Astrocyte (in vitro differentiated cells and primary cell): ENCODE measurements around the gene FRMD3. TPM values are rescaled to one million over a fixed set of nuclear protein-coding genes. Genes with fewer than 3 reads are reported as not detected.

Experiments
- DNase-seq: peaks from one replicate; pipeline ENCODE4 v3.0.0-alpha.2; 2010; ENCODE audit warnings: low read depth
- FAIRE-seq: peaks from 2 replicates; lab custom pipeline; 2011; peaks lifted over from hg19 to GRCh38; lab: Jason Lieb, UNC
- H2AFZ ChIP-seq: 2 replicates; pipeline ENCODE4 v1.6.0; 2012; ENCODE audit warnings: low read depth, low read length, inconsistent platforms
- H3K27ac ChIP-seq: 2 replicates; pipeline ENCODE4 v1.5.1; 2011; ENCODE audit warnings: low read depth, low read length, inconsistent platforms
- H3K27me3 ChIP-seq: 2 replicates; pipeline ENCODE4 v1.6.0; 2011; ENCODE audit warnings: low read length, inconsistent platforms; ENCODE audit not compliant: insufficient read depth
- H3K36me3 ChIP-seq: 2 replicates; pipeline ENCODE4 v1.5.1; 2011; ENCODE audit warnings: low read length, inconsistent platforms; ENCODE audit not compliant: insufficient read depth
- H3K4me1 ChIP-seq: 2 replicates; pipeline ENCODE4 v1.5.1; 2011; ENCODE audit warnings: low read length, inconsistent platforms; ENCODE audit not compliant: insufficient read depth
- H3K4me2 ChIP-seq: 2 replicates; pipeline ENCODE4 v1.6.0; 2012; ENCODE audit warnings: low read length, inconsistent platforms
- H3K4me3 ChIP-seq: 2 replicates; pipeline ENCODE4 v1.5.1; 2011; ENCODE audit warnings: low read depth, mild to moderate bottlenecking, low read length, inconsistent platforms; ENCODE audit not compliant: insufficient read depth
- H3K79me2 ChIP-seq: 2 replicates; pipeline ENCODE4 v1.6.0; 2012; ENCODE audit warnings: mild to moderate bottlenecking, low read length, inconsistent platforms; ENCODE audit not compliant: insufficient read depth
- H3K9ac ChIP-seq: 2 replicates; pipeline ENCODE4 v1.6.0; 2012; ENCODE audit warnings: mild to moderate bottlenecking, low read length, inconsistent platforms
- H3K9me3 ChIP-seq: 2 replicates; pipeline ENCODE4 v1.5.1; 2012; ENCODE audit warnings: low read depth, mild to moderate bottlenecking, low read length, inconsistent platforms; ENCODE audit not compliant: insufficient read depth
- H4K20me1 ChIP-seq: 2 replicates; pipeline ENCODE4 v1.6.0; 2012; ENCODE audit warnings: low read length, inconsistent platforms; ENCODE audit not compliant: insufficient read depth
- H3K27ac Mint-ChIP-seq: one replicate; pipeline ENCODE4 v1.8.0; 2021; ENCODE audit warnings: mild to moderate bottlenecking, mixed read lengths; ENCODE audit not compliant: unreplicated experiment
- H3K27me3 Mint-ChIP-seq: one replicate; pipeline ENCODE4 v1.8.0; 2021; ENCODE audit warnings: low read depth, mixed read lengths; ENCODE audit not compliant: unreplicated experiment
- H3K36me3 Mint-ChIP-seq: one replicate; pipeline ENCODE4 v1.8.0; 2021; ENCODE audit warnings: low read depth, mixed read lengths; ENCODE audit not compliant: unreplicated experiment
- H3K4me1 Mint-ChIP-seq: one replicate; pipeline ENCODE4 v1.8.0; 2021; ENCODE audit warnings: low read depth, mixed read lengths; ENCODE audit not compliant: unreplicated experiment
- H3K4me3 Mint-ChIP-seq: one replicate; pipeline ENCODE4 v1.8.0; 2021; ENCODE audit warnings: mild to moderate bottlenecking, moderate library complexity, mixed read lengths; ENCODE audit not compliant: unreplicated experiment
- H3K9me3 Mint-ChIP-seq: one replicate; pipeline ENCODE4 v1.8.0; 2021; ENCODE audit warnings: mild to moderate bottlenecking, mixed read lengths; ENCODE audit not compliant: unreplicated experiment
- CTCF ChIP-seq: IDR thresholded peaks from 2 replicates; pipeline ENCODE4 v1.5.1; 2011; ENCODE audit warnings: low read depth, mild to moderate bottlenecking, inconsistent platforms, low read length, moderate library complexity; ENCODE audit not compliant: insufficient read depth
- EZH2 ChIP-seq: IDR thresholded peaks from 2 replicates; pipeline ENCODE4 v1.6.1; 2012; ENCODE audit warnings: mild to moderate bottlenecking, low read length, inconsistent platforms; ENCODE audit not compliant: insufficient read depth
- total RNA-seq: library from RNA; stranded (reverse); gene quantifications from 2 replicates; pipeline ENCODE4 v1.2.1, GENCODE V29; 2021

Gene FRMD3
- total RNA-seq, 1 donor from 2014 or later, result 0.39 TPM

GRCh38 chr9:83509402-83509801 is 28.8 kb downstream of the FRMD3 start:
- FAIRE-seq (no peak), DNase-seq (peak; percentile 49)
- Mint-ChIP-seq H3K27me3 (peaks cover under 1% of the 10 kb centered on the region), H3K9me3 (no peaks in the 10 kb centered on the region), H3K27ac (no peak overlapping the region), H3K4me3 (no peak overlapping the region), H3K4me1 (peaks cover 14% of the 10 kb centered on the region), H3K36me3 (no peaks in the 10 kb centered on the region)
- H4K20me1 ChIP-seq, result no peaks in the 10 kb centered on the region
- no peak overlapping the region for H3K27ac ChIP-seq
- no peak overlapping the region for H3K9ac ChIP-seq
- H3K4me2 ChIP-seq, result peak overlapping the region; percentile 36
- no peaks in the 10 kb centered on the region for H3K27me3 ChIP-seq
- H3K4me1 ChIP-seq, result peaks cover 7% of the 10 kb centered on the region
- no peak overlapping the region for H3K4me3 ChIP-seq
- no peaks in the 10 kb centered on the region for H3K36me3 ChIP-seq
- no peak overlapping the region for H2AFZ ChIP-seq
- no peaks in the 10 kb centered on the region for H3K79me2 ChIP-seq
- no peaks in the 10 kb centered on the region for H3K9me3 ChIP-seq
- no peak for TF ChIP-seq CTCF
- TF ChIP-seq EZH2, result no peak

- FAIRE-seq, result no peak
Observed at GRCh38 chr9:83508067-83508466, 30.1 kb downstream of the FRMD3 start.

More at GRCh38 chr9:83508067-83508466, 30.1 kb downstream of the FRMD3 start:
- Histone ChIP-seq H3K9ac (no peak overlapping the region), H3K27me3 (no peaks in the 10 kb centered on the region), H2AFZ (no peak overlapping the region), H4K20me1 (no peaks in the 10 kb centered on the region), H3K9me3 (no peaks in the 10 kb centered on the region), H3K79me2 (no peaks in the 10 kb centered on the region), H3K36me3 (no peaks in the 10 kb centered on the region), H3K4me2 (no peak overlapping the region), H3K27ac (no peak overlapping the region), H3K4me1 (peaks cover 7% of the 10 kb centered on the region), H3K4me3 (no peak overlapping the region)
- DNase-seq, result no peak
- Mint-ChIP-seq H3K36me3 (no peaks in the 10 kb centered on the region), H3K27ac (no peak overlapping the region), H3K4me1 (peaks cover 14% of the 10 kb centered on the region), H3K27me3 (peaks cover 2% of the 10 kb centered on the region), H3K4me3 (no peak overlapping the region), H3K9me3 (no peaks in the 10 kb centered on the region)
- TF ChIP-seq EZH2, result no peak
- no peak for TF ChIP-seq CTCF
